Muscle of arm (tissue), 12 donors: Measurements from ENCODE around the gene EPB41L3. TPM values are rescaled to one million over a fixed set of nuclear protein-coding genes. Genes with fewer than 3 reads are reported as not detected.

Experiments used
- DNase-seq: peaks from one replicate; pipeline ENCODE4 v3.0.0-alpha.2; 2013
- polyA plus RNA-seq, 12 donors: library from polyadenylated mRNA; unstranded; fragments of 120-200 nt; gene quantifications; one replicate each; pipeline ENCODE4 v1.2.1, GENCODE V29; 2013; ENCODE audit not compliant: insufficient read length in 12 of 12

The EPB41L3 gene
- polyA plus RNA-seq, 12 donors = 100 to 150 (median 118) TPM

GRCh38 chr18:5456577-5457461, 87.0 kb downstream of the EPB41L3 start:
- DNase-seq = peak; percentile 44

- DNase-seq = peak; percentile 26
Measured at GRCh38 chr18:5455674-5456073, 88.1 kb downstream of the EPB41L3 start.

DNA sequence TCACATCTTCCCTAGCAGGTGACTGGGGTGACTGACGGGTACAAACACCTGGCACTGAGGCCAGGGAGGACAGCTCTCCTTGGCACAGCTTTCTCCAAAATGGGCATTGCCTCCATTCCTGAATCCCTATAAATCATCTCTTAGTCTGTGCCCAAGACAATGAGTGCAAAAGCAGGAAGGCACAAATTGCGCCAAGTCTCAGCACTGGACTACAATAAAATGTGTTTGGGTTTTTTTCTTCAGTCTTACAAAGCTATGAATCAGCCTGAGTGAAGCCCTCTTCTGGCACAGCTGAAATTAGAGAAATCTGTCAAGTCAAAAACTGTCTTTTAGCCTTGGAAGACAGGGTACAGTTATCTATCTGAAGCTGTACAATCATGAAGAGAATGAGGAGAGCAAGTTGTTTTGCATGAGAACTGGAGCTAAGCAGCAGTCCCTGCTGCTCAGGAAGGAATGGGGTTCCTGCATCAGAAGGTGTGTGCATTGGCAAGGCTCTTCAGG, 90.8 kb downstream of the EPB41L3 start:
- no peak for DNase-seq

DNA sequence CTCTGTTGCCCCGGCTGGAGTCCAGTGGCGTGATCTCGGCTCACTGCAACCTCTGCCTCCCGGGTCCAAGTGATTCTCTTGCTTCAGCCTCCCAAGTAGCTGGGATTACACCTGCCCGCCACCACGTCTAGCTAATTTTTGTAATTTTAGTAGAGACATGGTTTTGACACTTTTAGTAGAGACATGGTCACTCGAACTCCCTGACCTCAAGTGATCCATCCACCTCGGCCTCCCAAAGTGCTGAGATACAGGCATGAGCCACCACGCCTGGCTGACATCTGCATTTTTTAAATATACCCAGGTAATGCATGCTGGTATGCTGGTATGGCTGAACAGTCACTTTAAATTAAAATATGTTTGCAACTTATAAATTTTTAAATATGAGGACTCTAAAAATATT, 91.9 kb downstream of the EPB41L3 start:
- DNase-seq = no peak

GRCh38 chr18:5451150-5451549, 92.6 kb downstream of the EPB41L3 start:
- DNase-seq = no peak

GRCh38 chr18:5449858-5450509, 93.8 kb downstream of the EPB41L3 start:
- DNase-seq = no peak

DNA sequence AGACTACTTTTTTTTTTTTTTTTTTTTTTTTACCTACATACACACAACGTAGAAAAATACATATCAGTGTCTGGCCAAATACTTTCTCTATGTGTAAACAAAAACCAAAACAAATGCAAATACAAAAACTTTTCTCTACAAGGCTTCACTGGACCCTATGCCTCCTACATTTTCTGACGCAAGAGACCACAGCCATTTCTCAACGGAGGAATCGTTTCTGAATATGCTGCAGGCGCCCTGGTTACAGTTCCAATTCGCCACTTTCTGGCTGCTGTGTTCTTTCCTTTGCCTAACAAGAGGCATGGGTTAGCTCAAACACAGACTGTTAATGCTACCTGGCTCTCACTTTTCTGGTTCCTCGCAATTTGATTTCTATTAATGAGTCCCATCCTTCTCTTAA, 96.4 kb downstream of the EPB41L3 start:
- no peak for DNase-seq

DNA sequence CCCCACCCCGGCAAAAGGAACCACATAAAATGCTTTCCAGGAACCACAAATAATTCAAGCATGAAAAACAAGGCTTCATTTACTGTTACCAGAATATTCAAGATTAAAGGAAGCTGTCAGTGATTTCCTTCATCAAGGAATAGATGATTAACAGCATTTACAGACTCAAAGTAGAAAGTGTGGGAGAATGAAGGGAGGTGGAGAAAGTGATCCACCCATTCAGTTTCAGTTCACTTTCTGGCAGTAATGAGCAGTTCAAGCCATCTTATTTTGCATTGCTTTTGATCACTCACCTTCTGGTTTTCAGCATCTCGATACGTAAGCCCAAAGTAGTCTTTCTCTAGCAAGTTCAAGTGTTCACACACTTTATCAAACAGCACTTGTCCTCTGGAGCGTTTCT, 99.0 kb downstream of the EPB41L3 start:
- DNase-seq = no peak

GRCh38 chr18:5444269-5444668, 99.5 kb downstream of the EPB41L3 start:
- DNase-seq = no peak

DNA sequence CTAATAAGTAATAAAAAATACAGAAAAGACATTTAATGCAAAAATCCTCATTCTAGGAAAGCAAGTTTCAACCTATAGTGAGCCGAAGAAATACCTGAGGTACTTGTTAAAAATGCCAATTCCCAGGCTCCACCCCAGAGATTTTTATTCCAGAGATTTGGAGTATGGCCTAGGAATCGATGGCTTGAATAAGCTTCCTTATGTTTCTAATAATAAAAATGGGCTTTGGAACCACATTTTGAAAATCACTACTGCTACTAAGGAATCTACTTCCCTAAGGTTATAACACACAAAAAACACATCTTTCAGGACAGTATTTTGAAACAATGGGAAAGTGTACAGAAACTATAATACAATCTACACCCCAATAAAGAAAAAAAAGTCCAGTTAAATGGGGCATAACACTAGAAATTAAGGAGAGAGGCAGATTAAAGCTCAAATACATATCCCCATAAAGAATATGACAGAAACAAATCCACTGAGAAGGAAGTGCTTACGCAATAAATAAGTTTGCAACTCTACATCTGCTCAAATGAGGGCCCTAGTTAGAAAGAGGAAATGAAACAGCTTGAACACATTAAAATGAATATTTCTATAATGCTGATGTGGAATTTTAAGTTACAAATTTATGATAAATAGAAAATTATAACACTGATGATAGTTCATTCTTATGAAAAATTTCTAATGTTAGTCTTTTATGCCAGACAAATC, 103.7 kb downstream of the EPB41L3 start:
- peak; percentile 35 for DNase-seq

DNA sequence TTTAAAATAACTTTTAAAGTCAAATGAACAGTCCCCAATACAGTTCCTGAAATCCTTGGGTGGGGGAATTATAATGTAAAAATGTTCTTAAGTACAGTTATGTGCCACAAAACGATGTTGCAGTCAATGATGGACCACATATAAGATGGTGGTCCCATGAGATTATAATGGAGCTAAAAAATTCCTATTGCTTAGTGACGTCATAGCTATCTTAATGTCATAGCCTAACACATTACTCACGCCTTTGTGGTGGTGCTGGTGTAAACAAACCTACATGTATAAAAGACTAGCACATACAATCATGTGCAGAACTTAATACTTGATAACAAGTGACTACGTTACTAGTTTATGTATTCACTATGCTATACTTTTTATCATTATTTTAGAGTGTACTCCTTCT, 109.4 kb downstream of the EPB41L3 start:
- no peak for DNase-seq

DNA sequence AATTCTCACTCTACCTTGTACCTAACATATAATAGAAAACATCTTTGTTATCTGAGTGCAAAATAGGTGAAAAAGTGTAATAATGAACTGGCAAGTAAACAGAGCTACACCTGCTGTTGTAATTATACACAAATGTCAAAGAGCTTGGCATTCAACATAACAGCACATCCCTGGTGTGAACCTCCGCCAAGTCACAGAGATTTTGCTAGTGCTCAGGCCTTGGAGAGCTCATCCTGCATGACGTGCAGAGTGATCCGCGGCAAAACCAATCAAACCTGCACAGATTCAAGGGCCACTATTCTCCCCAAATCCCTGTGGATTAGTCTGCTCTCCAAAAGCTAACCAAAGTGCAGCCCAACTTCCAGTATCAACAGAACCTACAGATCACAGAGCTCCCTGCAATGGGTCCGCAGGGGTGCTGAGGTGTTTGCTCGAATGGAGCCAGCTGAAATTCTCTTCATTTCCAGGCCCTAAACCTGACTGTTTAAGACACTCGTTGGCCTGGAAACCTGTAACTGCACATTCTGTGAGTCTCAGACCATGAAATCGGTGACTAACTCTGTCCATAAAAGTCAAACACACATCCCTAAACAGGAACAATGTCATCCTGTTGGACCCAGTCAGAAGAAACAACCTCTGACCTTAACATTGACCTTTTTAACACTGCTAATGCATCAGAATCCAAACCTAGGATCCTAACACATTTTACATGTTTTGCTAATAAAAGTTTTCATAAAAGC, 111.8 kb downstream of the EPB41L3 start:
- DNase-seq = no peak

DNA sequence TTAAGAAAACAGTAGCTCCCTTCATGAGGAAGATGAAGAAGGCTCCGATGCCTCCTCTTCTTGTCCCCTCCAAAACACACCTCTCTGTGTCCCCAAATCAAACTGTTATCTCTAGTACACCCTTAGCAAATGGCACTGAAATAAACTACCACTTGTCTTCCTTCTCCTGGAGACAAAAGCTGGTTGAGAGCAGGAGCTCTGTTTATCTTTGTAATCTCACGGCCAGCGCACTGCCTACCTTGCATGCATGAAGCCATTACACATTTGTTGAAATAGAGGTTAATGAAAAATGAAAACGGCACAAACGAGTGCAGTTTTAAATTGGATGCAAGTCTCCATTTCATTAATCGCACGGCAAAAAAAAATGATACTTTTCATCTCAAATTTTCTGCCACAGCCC, 113.7 kb downstream of the EPB41L3 start:
- DNase-seq = no peak

GRCh38 chr18:5429681-5430080, 114.1 kb downstream of the EPB41L3 start:
- no peak for DNase-seq

DNA sequence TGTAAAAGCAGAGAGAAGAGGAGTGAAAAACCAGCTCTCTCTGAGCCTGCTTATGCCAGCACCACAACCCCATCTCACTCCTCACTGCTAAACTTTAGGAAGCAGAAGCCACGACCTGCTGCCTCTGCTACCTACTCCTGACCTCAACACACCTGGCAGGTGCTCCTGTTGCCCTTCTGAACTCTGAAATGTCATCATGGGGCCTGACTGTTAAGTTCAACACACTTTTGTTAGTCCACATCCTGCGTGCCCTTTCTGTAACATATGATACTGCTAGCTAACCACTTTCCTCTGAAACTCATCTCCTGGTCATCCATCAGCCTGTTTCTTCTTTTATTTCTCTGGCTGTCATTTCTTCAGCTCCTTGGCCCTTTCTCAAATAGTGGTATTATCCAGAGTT, 118.1 kb downstream of the EPB41L3 start:
- no peak for DNase-seq

DNA sequence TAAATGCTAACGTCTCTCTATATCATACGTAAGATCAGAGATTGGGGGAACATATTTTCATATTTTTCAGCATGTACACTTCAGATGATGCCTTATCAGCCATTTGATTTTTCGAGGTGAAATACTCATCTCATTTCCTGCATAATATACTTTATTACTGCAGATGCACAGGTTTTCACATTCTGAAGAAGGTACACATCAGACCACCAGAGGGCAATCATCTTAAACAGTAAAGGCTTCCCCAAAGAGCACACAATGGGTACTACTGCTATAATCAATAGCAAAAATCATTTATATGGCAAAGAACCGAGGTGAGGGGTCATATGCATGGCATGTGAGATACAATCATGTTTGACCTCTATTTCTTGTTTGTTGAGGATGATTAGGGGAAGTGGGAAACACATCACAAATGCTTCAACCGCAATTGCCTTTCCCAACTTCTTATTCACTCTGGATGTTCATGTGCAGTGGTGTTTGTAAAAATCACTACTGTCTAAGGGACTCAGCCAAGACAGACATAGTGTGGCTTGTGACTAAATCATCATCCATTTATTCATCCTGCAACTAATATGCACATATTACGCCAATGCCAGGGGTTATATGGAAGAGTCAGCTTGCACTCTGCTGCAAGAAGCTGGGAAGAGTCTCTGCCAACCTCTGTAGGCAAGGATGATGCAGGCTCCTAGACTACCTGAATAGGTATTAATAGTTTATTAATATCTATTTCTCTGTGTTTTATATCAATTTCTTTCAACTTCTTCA, 118.7 kb downstream of the EPB41L3 start:
- peak; percentile 31 for DNase-seq

GRCh38 chr18:5422626-5423025, 121.2 kb downstream of the EPB41L3 start:
- DNase-seq = no peak

GRCh38 chr18:5421981-5422380, 121.8 kb downstream of the EPB41L3 start:
- no peak for DNase-seq

GRCh38 chr18:5420906-5421305, 122.9 kb downstream of the EPB41L3 start:
- no peak for DNase-seq

- DNase-seq = no peak
Measured at GRCh38 chr18:5419601-5420000, 124.2 kb downstream of the EPB41L3 start.

DNA sequence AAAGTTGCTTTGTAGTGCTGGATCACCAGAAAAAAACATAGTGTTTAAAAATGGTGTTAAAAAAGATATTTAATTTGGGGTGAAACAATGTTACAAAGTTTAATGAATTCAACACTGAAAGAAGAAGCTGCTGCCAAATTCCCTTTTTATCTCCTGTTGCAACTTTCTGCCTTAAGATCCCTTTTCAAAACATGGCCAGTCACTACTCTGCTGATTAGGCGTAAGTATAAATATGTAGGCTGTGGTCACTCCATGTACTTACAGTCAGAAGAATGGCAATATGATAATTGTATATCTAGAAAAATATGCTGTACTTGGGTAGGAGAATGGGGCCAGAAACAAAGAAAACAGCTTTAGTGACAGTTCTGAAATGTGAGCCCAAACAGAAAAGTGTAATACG, 124.8 kb downstream of the EPB41L3 start:
- no peak for DNase-seq
